ENCODE data around the gene LY6G6D.
A peak's percentile ranks its signal among the peaks of the same experiment; 100 is the strongest.

Gene LY6G6D

GRCh38 chr6:31683591-31683990 lies 31.6 kb upstream of the LY6G6D start:
- ATAC-seq = no peak

GRCh38 chr6:31686483-31686882 lies 28.7 kb upstream of the LY6G6D start:
- TF ChIP-seq OSR1 (CRISPR knock-in tag; IDR thresholded peaks at IDR 0.05) (no peak), ZFP30 (CRISPR knock-in tag; IDR thresholded peaks at IDR 0.05) (no peak), TCF4 (CRISPR knock-in tag; IDR thresholded peaks at IDR 0.05; ENCODE audit: borderline replicate concordance) (no peak), BACH2 (CRISPR knock-in tag; IDR thresholded peaks at IDR 0.05; ENCODE audit: borderline replicate concordance) (no peak), ZC3H10 (CRISPR knock-in tag; IDR thresholded peaks at IDR 0.05) (no peak), TOX (CRISPR knock-in tag; IDR thresholded peaks at IDR 0.05; ENCODE audit: borderline replicate concordance) (no peak), CSRNP3 (CRISPR knock-in tag; IDR thresholded peaks at IDR 0.05) (no peak), PPARA (CRISPR knock-in tag; IDR thresholded peaks at IDR 0.05; ENCODE audit: borderline replicate concordance) (no peak), ZFP3 (CRISPR knock-in tag; IDR thresholded peaks at IDR 0.05) (no peak)
- no peak for ATAC-seq

More at GRCh38 chr6:31683591-31683990, 31.6 kb upstream of the LY6G6D start:
- TF ChIP-seq TCF4 (CRISPR knock-in tag; IDR thresholded peaks at IDR 0.05; ENCODE audit: borderline replicate concordance) (no peak), BACH2 (CRISPR knock-in tag; IDR thresholded peaks at IDR 0.05; ENCODE audit: borderline replicate concordance) (no peak), ZNF8 (CRISPR knock-in tag; IDR thresholded peaks at IDR 0.05) (no peak)

- no peak for ATAC-seq
- TF ChIP-seq ZFP30 (CRISPR knock-in tag; IDR thresholded peaks at IDR 0.05) (no peak), POU6F1 (CRISPR knock-in tag; IDR thresholded peaks at IDR 0.05; ENCODE audit: borderline replicate concordance, low read depth) (no peak)
These were observed 27.8 kb upstream of the LY6G6D start for GRCh38 chr6:31687321-31687720.

- no peak for ATAC-seq
- TF ChIP-seq SNAI2 (CRISPR knock-in tag; IDR thresholded peaks at IDR 0.05) (no peak), POU6F1 (CRISPR knock-in tag; IDR thresholded peaks at IDR 0.05; ENCODE audit: borderline replicate concordance, low read depth) (no peak)
These were observed 27.1 kb upstream of the LY6G6D start for GRCh38 chr6:31687860-31688693.

- peak; percentile 73 for ATAC-seq
- TF ChIP-seq RARB (CRISPR knock-in tag; IDR thresholded peaks at IDR 0.05) (no peak), PPARA (CRISPR knock-in tag; IDR thresholded peaks at IDR 0.05; ENCODE audit: borderline replicate concordance) (no peak), ZFP3 (CRISPR knock-in tag; IDR thresholded peaks at IDR 0.05) (no peak), ZFP30 (CRISPR knock-in tag; IDR thresholded peaks at IDR 0.05) (no peak), TSHZ2 (CRISPR knock-in tag; IDR thresholded peaks at IDR 0.05) (no peak), CSRNP3 (CRISPR knock-in tag; IDR thresholded peaks at IDR 0.05) (no peak), ZNF70 (CRISPR knock-in tag; IDR thresholded peaks at IDR 0.05) (no peak), PATZ1 (CRISPR knock-in tag; IDR thresholded peaks at IDR 0.05; ENCODE audit: borderline replicate concordance) (no peak), ZC3H10 (CRISPR knock-in tag; IDR thresholded peaks at IDR 0.05) (no peak), TCF4 (CRISPR knock-in tag; IDR thresholded peaks at IDR 0.05; ENCODE audit: borderline replicate concordance) (no peak), CREB5 (CRISPR knock-in tag; IDR thresholded peaks at IDR 0.05; ENCODE audit: low read depth) (no peak), ESRRG (CRISPR knock-in tag; IDR thresholded peaks at IDR 0.05) (no peak)
These were observed 25.7 kb upstream of the LY6G6D start for GRCh38 chr6:31689249-31690110.
